Liver (tissue), 9 donors: ENCODE data around the gene BTBD17. TPM values are rescaled to one million over a fixed set of nuclear protein-coding genes. Genes with fewer than 3 reads are reported as not detected.

Source experiments
- DNase-seq: peaks from one replicate; pipeline ENCODE4 v3.0.0-alpha.2; 2017; ENCODE audit warnings: low spot score
- H3K27ac ChIP-seq, 2 donors: one replicate each; pipeline ENCODE4 v1.7.0; 2013; ENCODE audit warnings: inconsistent platforms in 2 of 2, low read length in 2 of 2, control low read depth in 1 of 2, low read depth in 1 of 2, mild to moderate bottlenecking in 1 of 2
- H3K27me3 ChIP-seq, 4 donors: one replicate each; pipeline versions ENCODE4 v1.6.1 to v1.7.0; 2013; ENCODE audit warnings: low read length in 3 of 4, inconsistent platforms in 1 of 4, mild to moderate bottlenecking in 1 of 4, moderate library complexity in 1 of 4; ENCODE audit not compliant: control insufficient read depth in 4 of 4, insufficient read depth in 4 of 4
- H3K36me3 ChIP-seq, 4 donors: one replicate each; pipeline versions ENCODE4 v1.6.1 to v1.7.0; 2013; ENCODE audit warnings: low read length in 3 of 4, mild to moderate bottlenecking in 3 of 4, low read depth in 1 of 4, moderate library complexity in 1 of 4; ENCODE audit not compliant: control insufficient read depth in 4 of 4, insufficient read depth in 3 of 4
- H3K4me1 ChIP-seq, 4 donors: one replicate each; pipeline versions ENCODE4 v1.6.1 to v1.7.0; 2013; ENCODE audit warnings: low read length in 3 of 4, mild to moderate bottlenecking in 3 of 4, moderate library complexity in 1 of 4; ENCODE audit not compliant: control insufficient read depth in 4 of 4, insufficient read depth in 4 of 4
- H3K4me3 ChIP-seq, 3 donors: one replicate each; pipeline versions ENCODE4 v1.6.1 to v1.7.0; 2013; ENCODE audit warnings: low read length in 3 of 3, control low read depth in 1 of 3, low read depth in 1 of 3, mild to moderate bottlenecking in 1 of 3
- H3K9ac ChIP-seq, 2 donors: one replicate each; pipeline ENCODE4 v1.7.0; 2013; ENCODE audit warnings: low read length in 2 of 2, mild to moderate bottlenecking in 2 of 2, moderate library complexity in 2 of 2, control low read depth in 1 of 2, low read depth in 1 of 2
- H3K9me3 ChIP-seq, 4 donors: one replicate each; pipeline versions ENCODE4 v1.6.1 to v1.7.0; 2013; ENCODE audit warnings: low read length in 3 of 4; ENCODE audit not compliant: control insufficient read depth in 4 of 4
- ATF3 ChIP-seq: IDR thresholded peaks from 2 replicates; pipeline ENCODE4 v1.6.1; 2016; ENCODE audit warnings: antibody characterized with exemption
- CTCF ChIP-seq: fragments of 150-350 bp; IDR thresholded peaks from 2 replicates; pipeline ENCODE4 v1.5.1; 2017; ENCODE audit warnings: improper control_type of control experiment, low read depth, low read length; ENCODE audit not compliant: missing input control
- EGR1 ChIP-seq, 2 donors: IDR thresholded peaks; 2 replicates each; pipeline ENCODE4 v1.6.1; 2016 to 2018; ENCODE audit warnings: antibody characterized with exemption in 2 of 2, low read depth in 2 of 2
- FOXA2 ChIP-seq: IDR thresholded peaks from 2 replicates; pipeline ENCODE4 v1.6.1; 2016; ENCODE audit warnings: antibody characterized with exemption
- GABPA ChIP-seq, 2 donors: IDR thresholded peaks in 1 of 2; conservative IDR thresholded peaks in 1 of 2; 2 replicates each; pipeline ENCODE4 v1.6.1; 2016; ENCODE audit warnings: antibody characterized with exemption in 2 of 2, mild to moderate bottlenecking in 1 of 2, moderate library complexity in 1 of 2
- HNF4G ChIP-seq: IDR thresholded peaks from 2 replicates; pipeline ENCODE4 v1.6.1; 2016; ENCODE audit warnings: antibody characterized with exemption
- JUND ChIP-seq, 2 donors: IDR thresholded peaks; 2 replicates each; pipeline ENCODE4 v1.6.1; 2016; ENCODE audit warnings: antibody characterized with exemption in 2 of 2
- MAX ChIP-seq: IDR thresholded peaks from 2 replicates; pipeline ENCODE4 v1.6.1; 2016; ENCODE audit warnings: antibody characterized with exemption
- RAD21 ChIP-seq, 2 donors: IDR thresholded peaks; 2 replicates each; pipeline ENCODE4 v1.6.1; 2016; ENCODE audit warnings: antibody characterized with exemption in 2 of 2, mild to moderate bottlenecking in 2 of 2
- REST ChIP-seq: IDR thresholded peaks from 2 replicates; pipeline ENCODE4 v1.6.1; 2016; ENCODE audit warnings: antibody characterized with exemption, mild to moderate bottlenecking
- RXRA ChIP-seq, 2 donors: IDR thresholded peaks; 2 replicates each; pipeline ENCODE4 v1.6.1; 2017 to 2018; ENCODE audit warnings: antibody characterized with exemption in 2 of 2, mild to moderate bottlenecking in 1 of 2
- SP1 ChIP-seq: IDR thresholded peaks from 2 replicates; pipeline ENCODE4 v1.6.1; 2018; ENCODE audit warnings: antibody characterized with exemption, mild to moderate bottlenecking
- TAF1 ChIP-seq: conservative IDR thresholded peaks from 2 replicates; pipeline ENCODE4 v1.6.1; 2016; ENCODE audit warnings: antibody characterized with exemption, mild to moderate bottlenecking
- YY1 ChIP-seq: IDR thresholded peaks from 2 replicates; pipeline ENCODE4 v1.6.1; 2016; ENCODE audit warnings: antibody characterized with exemption, mild to moderate bottlenecking
- ZBTB33 ChIP-seq: IDR thresholded peaks from 2 replicates; pipeline ENCODE4 v1.6.1; 2016; ENCODE audit warnings: antibody characterized with exemption
- WGBS: extraction: QIAGEN DNeasy Blood & Tissue Kit; methylation state at CpG from one replicate; pipeline ENCODE4 v1.1.7; 2013; 5-methylcytosine and 5-hydroxymethylcytosine counted together
- polyA plus RNA-seq, 2 donors: library from polyadenylated mRNA; stranded (reverse) in 1 of 2; unstranded in 1 of 2; fragments of 200-250 nt in 1 of 2; fragments of >200 nt in 1 of 2; fragmentation: Nextera tagmentation in 1 of 2; extraction: Ambion mirVana in 1 of 2; gene quantifications; one replicate each; pipeline versions ENCODE4 v1.2.1 to v1.2.3, GENCODE V29; 2013 to 2015
- total RNA-seq, 2 donors: library from RNA; depleted of rRNA; stranded (reverse); fragments of >200 nt; gene quantifications; one replicate each; pipeline ENCODE4 v1.2.3, GENCODE V29; 2014
- donor health status: healthy.
- donor health status: healthy.
- donor health status: healthy.
- donor health status: healthy.
- donor health status: healthy.

The BTBD17 gene
- total and polyA plus RNA-seq, 4 donors, result not detected

GRCh38 chr17:74325376-74325742 is 36.3 kb downstream of the BTBD17 start (continued):
- TF ChIP-seq CTCF (no peak), JUND (IDR thresholded peaks at IDR 0.05) (no peak), GABPA (IDR thresholded peaks at IDR 0.05 in 1 of 2, conservative IDR thresholded peaks at IDR 0.05 in 1 of 2) (no peak)

- H3K36me3 ChIP-seq, result no peaks in the 10 kb centered on the region
- H3K9me3 ChIP-seq, result no peaks in the 10 kb centered on the region
- no peak for DNase-seq
- WGBS, result 86% methylated on average over 6 of the region's 6 CpGs
- TF ChIP-seq TAF1 (no peak), FOXA2 (no peak), CTCF (no peak), YY1 (no peak), ATF3 (no peak), JUND (IDR thresholded peaks at IDR 0.05) (no peak), MAX (no peak), GABPA (IDR thresholded peaks at IDR 0.05 in 1 of 2, conservative IDR thresholded peaks at IDR 0.05 in 1 of 2) (no peak), RXRA (IDR thresholded peaks at IDR 0.05) (no peak), ZBTB33 (no peak), EGR1 (IDR thresholded peaks at IDR 0.05; ENCODE audit: low read depth in 2 of 2) (no peak), SP1 (no peak), RAD21 (IDR thresholded peaks at IDR 0.05) (no peak)
- no peak overlapping the region for H3K27ac ChIP-seq
- H3K4me1 ChIP-seq, result peaks cover 0 to 15% (median 8%) of the 10 kb centered on the region in 4 donors
- H3K27me3 ChIP-seq, result peaks cover 0 to 8% (median 6%) of the 10 kb centered on the region in 4 donors
- no peak overlapping the region for H3K4me3 ChIP-seq
- H3K9ac ChIP-seq, result no peak overlapping the region
Observed at GRCh38 chr17:74324521-74324920, 37.1 kb downstream of the BTBD17 start.

- Histone ChIP-seq H3K36me3 (no peaks in the 10 kb centered on the region), H3K27me3 (peaks cover 0 to 3% (median 0%) of the 10 kb centered on the region in 4 donors), H3K9me3 (no peaks in the 10 kb centered on the region), H3K4me3 (no peak overlapping the region), H3K27ac (no peak overlapping the region), H3K4me1 (no peaks in the 10 kb centered on the region), H3K9ac (no peak overlapping the region)
- TF ChIP-seq RXRA (IDR thresholded peaks at IDR 0.05) (no peak), EGR1 (IDR thresholded peaks at IDR 0.05; ENCODE audit: low read depth in 2 of 2) (no peak), REST (no peak), HNF4G (no peak)
- DNase-seq, result no peak
- 84% methylated on average over 10 of the region's 10 CpGs for WGBS
Observed at GRCh38 chr17:74318391-74318790, 43.3 kb downstream of the BTBD17 start.
